Measurements from ENCODE around the gene L2HGDH.

L2HGDH gene

DNA sequence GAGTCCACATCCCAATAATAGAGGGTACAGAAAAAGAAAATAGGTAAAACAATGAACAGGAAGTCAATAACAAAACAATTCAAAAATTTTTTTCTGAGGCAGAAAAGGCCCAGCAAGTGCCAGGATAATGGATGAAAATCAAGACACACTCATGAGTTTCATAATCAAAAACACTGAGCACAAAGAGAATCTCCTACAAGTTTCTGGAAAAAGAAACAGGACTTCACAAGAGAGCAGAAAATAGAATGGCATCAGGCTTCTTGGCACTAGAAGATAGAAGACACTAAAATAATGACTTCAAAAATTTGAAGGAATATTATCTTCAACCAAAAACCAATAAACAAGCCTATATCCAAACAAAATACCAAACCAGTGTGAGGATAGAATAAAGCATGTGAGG lies 36.9 kb upstream of the L2HGDH start:
- Histone ChIP-seq H2AFZ (ENCODE audit: insufficient read depth, low read length, poor library complexity) (no peak overlapping the region), H2BK120ac (ENCODE audit: insufficient read depth, low read length, poor library complexity) (no peak overlapping the region), H3K14ac (ENCODE audit: low read length) (no peak overlapping the region), H2BK12ac (ENCODE audit: low read length) (no peak overlapping the region), H3K23ac (ENCODE audit: low read length) (no peak overlapping the region), H4K91ac (ENCODE audit: low read depth, low read length) (no peak overlapping the region), H3K9me3 (ENCODE audit: insufficient read depth, low read depth, low read length) (no peaks in the 10 kb centered on the region), H2BK5ac (ENCODE audit: low read depth, low read length, poor library complexity) (no peak overlapping the region), H2AK5ac (ENCODE audit: low read length) (no peak overlapping the region), H3K4ac (ENCODE audit: low read depth, low read length) (no peak overlapping the region), H3K79me1 (ENCODE audit: low read length) (no peaks in the 10 kb centered on the region), H3K4me3 (ENCODE audit: low read depth, low read length) (no peak overlapping the region), H3K36me3 (ENCODE audit: control insufficient read depth in 1 of 2, insufficient read depth in 2 of 2, low read length in 2 of 2) (no peaks in the 10 kb centered on the region), H3K4me1 (ENCODE audit: control insufficient read depth in 1 of 2, insufficient read depth in 2 of 2, low read length in 2 of 2) (peaks cover 0 to 4% of the 10 kb centered on the region in 2 experiments), H3K18ac (ENCODE audit: low read length) (no peak overlapping the region), H4K8ac (ENCODE audit: low read depth, low read length) (no peak overlapping the region), H3K4me2 (ENCODE audit: low read length) (no peak overlapping the region), H3K79me2 (ENCODE audit: control insufficient read depth, insufficient read depth, low read length, poor library complexity) (no peaks in the 10 kb centered on the region), H3K27me3 (ENCODE audit: insufficient read depth, low read length) (no peaks in the 10 kb centered on the region), H3K9ac (ENCODE audit: low read length) (no peak overlapping the region), H4K12ac (ENCODE audit: low read depth, low read length) (no peak overlapping the region), H3K27ac (ENCODE audit: low read depth, low read length) (no peak overlapping the region)
- no peak for DNase-seq

DNA sequence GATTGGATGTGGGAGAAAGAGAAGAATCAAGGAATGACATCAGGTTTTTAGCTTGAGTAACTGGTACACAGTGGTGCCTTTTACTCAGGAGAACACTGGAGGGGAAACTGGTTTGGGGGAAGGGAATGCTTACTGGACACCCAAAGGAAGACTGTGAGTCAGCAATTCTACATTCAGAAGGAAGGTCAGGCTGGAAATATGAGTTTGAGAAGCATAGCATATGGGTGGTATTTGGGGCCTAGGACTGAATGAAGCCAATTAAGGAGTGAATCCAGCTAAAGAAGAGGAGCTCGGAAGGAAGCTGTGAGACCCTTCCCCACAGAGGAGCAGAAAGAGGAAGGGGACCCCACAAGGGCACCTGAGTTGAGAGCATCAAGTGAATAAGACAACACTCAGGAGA lies 35.5 kb upstream of the L2HGDH start:
- Histone ChIP-seq H4K12ac (ENCODE audit: low read depth, low read length) (no peak overlapping the region), H3K27ac (ENCODE audit: low read depth, low read length) (no peak overlapping the region), H3K14ac (ENCODE audit: low read length) (no peak overlapping the region), H3K23ac (ENCODE audit: low read length) (no peak overlapping the region), H3K4me2 (ENCODE audit: low read length) (peak overlapping the region; percentile 32), H2BK5ac (ENCODE audit: low read depth, low read length, poor library complexity) (no peak overlapping the region), H3K18ac (ENCODE audit: low read length) (no peak overlapping the region), H2BK12ac (ENCODE audit: low read length) (peak overlapping the region; percentile 83), H3K9me3 (ENCODE audit: insufficient read depth, low read depth, low read length) (no peaks in the 10 kb centered on the region), H3K4me1 (ENCODE audit: control insufficient read depth in 1 of 2, insufficient read depth in 2 of 2, low read length in 2 of 2) (peaks cover 0 to 4% of the 10 kb centered on the region in 2 experiments), H2AFZ (ENCODE audit: insufficient read depth, low read length, poor library complexity) (no peak overlapping the region), H3K27me3 (ENCODE audit: insufficient read depth, low read length) (no peaks in the 10 kb centered on the region), H3K36me3 (ENCODE audit: control insufficient read depth in 1 of 2, insufficient read depth in 2 of 2, low read length in 2 of 2) (no peaks in the 10 kb centered on the region), H3K79me2 (ENCODE audit: control insufficient read depth, insufficient read depth, low read length, poor library complexity) (no peaks in the 10 kb centered on the region), H2AK5ac (ENCODE audit: low read length) (no peak overlapping the region), H2BK120ac (ENCODE audit: insufficient read depth, low read length, poor library complexity) (no peak overlapping the region), H3K4ac (ENCODE audit: low read depth, low read length) (no peak overlapping the region), H3K9ac (ENCODE audit: low read length) (no peak overlapping the region), H4K8ac (ENCODE audit: low read depth, low read length) (no peak overlapping the region), H3K4me3 (ENCODE audit: low read depth, low read length) (no peak overlapping the region), H4K91ac (ENCODE audit: low read depth, low read length) (no peak overlapping the region), H3K79me1 (ENCODE audit: low read length) (no peaks in the 10 kb centered on the region)
- WGBS (ENCODE audit: extremely low coverage, insufficient coverage, insufficient read length): no CpG with 5 or more reads among the region's 1 CpG
- peak in 1 of 2 donors; percentile 56 for DNase-seq

DNA sequence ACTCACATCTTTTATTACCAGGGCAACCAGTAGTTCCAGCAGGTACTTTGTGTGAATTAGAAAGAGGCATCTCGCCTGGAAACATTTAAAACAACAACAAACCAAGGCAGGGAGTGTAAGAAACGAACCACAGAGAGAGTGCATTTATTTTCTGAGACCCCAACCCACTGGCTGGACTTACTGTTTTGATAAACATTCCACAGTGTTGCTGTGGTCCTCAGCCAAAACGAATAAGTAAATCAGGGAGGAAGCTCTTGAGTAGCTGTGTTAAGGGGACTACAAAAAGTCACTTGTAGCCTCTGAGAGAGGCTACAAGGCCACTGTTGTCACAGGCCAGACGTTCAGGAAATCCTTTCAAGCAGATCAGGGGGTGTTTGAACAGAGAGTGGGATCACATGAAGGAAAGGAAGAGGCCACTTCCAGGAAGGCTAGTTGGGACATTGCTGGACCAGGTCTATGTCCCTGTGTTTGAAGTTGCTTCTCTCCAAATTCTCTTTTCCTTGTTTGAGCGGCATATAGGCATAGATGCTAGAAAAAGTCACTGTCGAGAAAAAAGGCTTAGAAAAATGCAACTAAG lies 33.9 kb upstream of the L2HGDH start:
- WGBS (ENCODE audit: extremely low coverage, insufficient coverage, insufficient read length): no CpG with 5 or more reads among the region's 6 CpGs
- Histone ChIP-seq H4K8ac (ENCODE audit: low read depth, low read length) (no peak overlapping the region), H3K36me3 (ENCODE audit: control insufficient read depth in 1 of 2, insufficient read depth in 2 of 2, low read length in 2 of 2) (no peaks in the 10 kb centered on the region), H3K9ac (ENCODE audit: low read length) (no peak overlapping the region), H2AK5ac (ENCODE audit: low read length) (no peak overlapping the region), H2BK120ac (ENCODE audit: insufficient read depth, low read length, poor library complexity) (no peak overlapping the region), H2BK12ac (ENCODE audit: low read length) (no peak overlapping the region), H3K27ac (ENCODE audit: low read depth, low read length) (no peak overlapping the region), H3K18ac (ENCODE audit: low read length) (no peak overlapping the region), H3K9me3 (ENCODE audit: insufficient read depth, low read depth, low read length) (no peaks in the 10 kb centered on the region), H4K12ac (ENCODE audit: low read depth, low read length) (no peak overlapping the region), H3K79me2 (ENCODE audit: control insufficient read depth, insufficient read depth, low read length, poor library complexity) (no peaks in the 10 kb centered on the region), H3K14ac (ENCODE audit: low read length) (no peak overlapping the region), H2AFZ (ENCODE audit: insufficient read depth, low read length, poor library complexity) (no peak overlapping the region), H3K4me1 (ENCODE audit: control insufficient read depth in 1 of 2, insufficient read depth in 2 of 2, low read length in 2 of 2) (peaks cover 0 to 4% of the 10 kb centered on the region in 2 experiments), H3K4ac (ENCODE audit: low read depth, low read length) (no peak overlapping the region), H2BK5ac (ENCODE audit: low read depth, low read length, poor library complexity) (no peak overlapping the region), H4K91ac (ENCODE audit: low read depth, low read length) (no peak overlapping the region), H3K23ac (ENCODE audit: low read length) (no peak overlapping the region), H3K27me3 (ENCODE audit: insufficient read depth, low read length) (no peaks in the 10 kb centered on the region), H3K4me3 (ENCODE audit: low read depth, low read length) (no peak overlapping the region), H3K4me2 (ENCODE audit: low read length) (no peak overlapping the region), H3K79me1 (ENCODE audit: low read length) (no peaks in the 10 kb centered on the region)
- DNase-seq: no peak

DNA sequence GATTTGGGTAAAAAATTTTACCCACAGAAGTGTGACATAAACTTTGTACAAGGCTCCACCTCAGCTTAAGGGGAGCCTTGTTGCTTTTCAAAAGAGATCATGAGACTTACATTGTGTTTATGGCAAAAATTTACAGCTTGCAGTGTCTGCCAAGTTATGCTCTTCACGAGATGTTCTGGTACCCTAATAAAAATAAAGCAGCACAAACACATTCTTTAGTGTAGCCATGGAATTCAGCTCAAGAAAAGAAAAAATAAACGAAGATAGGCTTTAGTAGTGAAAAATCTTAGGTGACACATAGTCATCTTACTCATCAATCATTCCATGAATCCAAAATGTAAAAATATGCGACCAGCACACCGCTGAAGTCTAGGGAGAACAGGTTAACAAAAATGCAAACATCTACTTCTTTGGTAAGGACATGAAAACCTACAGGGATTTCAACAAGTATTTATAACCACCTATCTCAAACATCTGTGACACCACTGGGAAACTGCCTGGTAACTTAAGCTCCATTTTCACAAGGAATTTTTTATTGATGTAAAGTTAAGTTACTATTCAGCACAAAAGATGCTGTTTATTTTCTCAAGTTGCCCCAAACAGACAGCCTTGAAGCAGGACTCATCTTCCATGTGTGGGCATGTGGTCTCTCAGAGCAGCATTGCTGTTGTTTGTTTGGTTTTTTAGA lies 33.0 kb upstream of the L2HGDH start:
- H2BK12ac ChIP-seq (ENCODE audit: low read length): no peak overlapping the region
- WGBS (ENCODE audit: extremely low coverage, insufficient coverage, insufficient read length): no CpG with 5 or more reads among the region's 4 CpGs

More for the DNA sequence above, 33.0 kb upstream of the L2HGDH start:
- Histone ChIP-seq H3K79me1 (ENCODE audit: low read length) (no peaks in the 10 kb centered on the region), H3K27me3 (ENCODE audit: insufficient read depth, low read length) (no peaks in the 10 kb centered on the region), H4K91ac (ENCODE audit: low read depth, low read length) (no peak overlapping the region), H4K12ac (ENCODE audit: low read depth, low read length) (no peak overlapping the region), H2AK5ac (ENCODE audit: low read length) (no peak overlapping the region), H3K36me3 (ENCODE audit: control insufficient read depth in 1 of 2, insufficient read depth in 2 of 2, low read length in 2 of 2) (no peaks in the 10 kb centered on the region), H3K23ac (ENCODE audit: low read length) (no peak overlapping the region), H2AFZ (ENCODE audit: insufficient read depth, low read length, poor library complexity) (no peak overlapping the region), H3K9ac (ENCODE audit: low read length) (no peak overlapping the region), H3K4ac (ENCODE audit: low read depth, low read length) (no peak overlapping the region), H2BK5ac (ENCODE audit: low read depth, low read length, poor library complexity) (no peak overlapping the region), H3K9me3 (ENCODE audit: insufficient read depth, low read depth, low read length) (no peaks in the 10 kb centered on the region), H3K4me2 (ENCODE audit: low read length) (no peak overlapping the region), H3K4me3 (ENCODE audit: low read depth, low read length) (no peak overlapping the region), H2BK120ac (ENCODE audit: insufficient read depth, low read length, poor library complexity) (no peak overlapping the region), H3K18ac (ENCODE audit: low read length) (no peak overlapping the region), H3K27ac (ENCODE audit: low read depth, low read length) (no peak overlapping the region), H3K4me1 (ENCODE audit: control insufficient read depth in 1 of 2, insufficient read depth in 2 of 2, low read length in 2 of 2) (peaks cover 0 to 4% of the 10 kb centered on the region in 2 experiments), H3K79me2 (ENCODE audit: control insufficient read depth, insufficient read depth, low read length, poor library complexity) (no peaks in the 10 kb centered on the region), H4K8ac (ENCODE audit: low read depth, low read length) (no peak overlapping the region), H3K14ac (ENCODE audit: low read length) (no peak overlapping the region)
- DNase-seq: peak in 1 of 2 donors; percentile 49
